HG03575 (cell line): ENCODE results near the gene ZNF460.
"Not testable (repeated sequence)": the region's sequence is repeated elsewhere in the genome, so short reads cannot be mapped to it uniquely, and the experiment has no call there.

Source experiments
- ATAC-seq: cut with Tn5 transposase; IDR thresholded peaks from one replicate; pipeline ENCODE4 v1.9.1; 2021; ENCODE audit not compliant: unreplicated experiment, insufficient number of reproducible peaks, low FRiP score; ENCODE audit errors: extremely low read depth

Gene ZNF460

DNA sequence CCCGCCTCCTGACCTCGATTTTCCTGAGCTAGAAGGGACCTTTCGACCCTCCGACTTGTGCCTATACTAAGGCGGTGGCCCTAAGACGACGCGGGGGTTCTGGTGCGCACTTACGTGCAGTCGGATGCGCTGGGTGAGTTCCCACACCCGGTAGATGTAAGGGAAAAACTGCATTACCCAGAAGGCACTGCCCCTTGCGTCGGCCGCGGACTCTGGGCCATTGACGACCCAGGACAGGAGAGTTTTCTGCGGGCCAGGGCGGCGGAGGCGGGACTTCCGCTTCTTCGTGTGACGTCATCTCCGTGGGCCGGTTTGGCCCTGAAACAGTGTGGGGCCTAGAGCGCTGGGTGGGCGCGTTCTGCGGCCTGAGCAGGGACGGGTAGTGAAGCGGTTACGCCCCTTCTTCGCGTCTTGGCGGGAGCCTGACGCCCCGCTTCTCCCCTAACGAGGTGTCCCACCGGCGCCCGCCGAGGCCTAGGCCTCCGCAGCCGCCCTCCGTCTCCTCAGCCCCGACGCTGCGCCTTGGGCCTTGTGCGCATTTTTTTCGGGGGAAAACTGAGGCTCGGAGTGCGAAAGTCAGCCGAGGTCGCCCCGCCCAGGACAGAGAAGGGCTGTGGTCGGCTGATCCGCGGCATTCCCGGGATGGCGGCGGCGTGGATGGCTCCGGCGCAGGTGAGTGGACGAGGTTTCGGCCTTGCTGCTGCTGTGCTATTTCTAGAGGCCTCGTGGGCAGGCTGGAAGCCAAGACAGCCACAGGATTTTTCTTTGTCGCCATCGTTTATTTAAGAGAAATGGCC is at the start of gene ZNF460:
ZNF460 (plus strand) TSS at position 321 of the 797 bp plus-strand sequence; CDS start at position 643, 322 bp downstream.
- peak; percentile 33 for ATAC-seq

DNA sequence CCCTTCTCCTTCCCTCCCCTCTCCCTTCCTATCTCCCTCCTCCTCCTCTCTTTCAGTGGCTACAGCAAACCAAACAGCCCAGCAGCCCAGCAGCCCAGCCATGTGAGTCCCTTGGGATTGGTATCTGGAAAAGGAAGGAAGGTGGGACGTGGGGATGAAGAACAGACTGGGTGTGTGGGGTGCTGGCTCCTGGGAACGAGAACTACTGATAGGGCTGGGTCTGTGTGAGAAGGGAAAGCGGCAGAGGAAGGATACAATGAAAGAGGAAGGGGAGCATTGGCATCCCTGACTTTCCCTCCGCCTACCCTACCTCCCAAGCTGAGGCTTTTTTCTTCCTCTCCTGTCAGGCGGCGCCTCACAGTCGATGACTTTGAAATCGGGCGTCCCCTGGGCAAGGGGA is 48.6 kb upstream of the ZNF460 start:
- ATAC-seq = no peak

DNA sequence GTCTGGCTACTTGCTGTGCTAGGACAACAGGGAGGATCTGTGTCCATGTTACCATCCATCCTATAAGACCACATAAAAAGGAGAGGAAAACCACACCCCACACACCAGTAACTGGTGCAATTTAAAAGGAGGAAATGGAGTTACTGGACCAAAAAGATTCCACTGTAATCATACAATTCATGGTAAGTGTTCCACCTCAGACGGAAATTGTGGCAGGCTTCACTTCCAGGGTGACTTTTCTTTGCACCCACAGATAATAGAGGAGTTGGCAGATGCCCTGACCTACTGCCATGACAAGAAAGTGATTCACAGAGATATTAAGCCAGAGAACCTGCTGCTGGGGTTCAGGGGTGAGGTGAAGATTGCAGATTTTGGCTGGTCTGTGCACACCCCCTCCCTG is 47.1 kb upstream of the ZNF460 start:
- no peak for ATAC-seq

DNA sequence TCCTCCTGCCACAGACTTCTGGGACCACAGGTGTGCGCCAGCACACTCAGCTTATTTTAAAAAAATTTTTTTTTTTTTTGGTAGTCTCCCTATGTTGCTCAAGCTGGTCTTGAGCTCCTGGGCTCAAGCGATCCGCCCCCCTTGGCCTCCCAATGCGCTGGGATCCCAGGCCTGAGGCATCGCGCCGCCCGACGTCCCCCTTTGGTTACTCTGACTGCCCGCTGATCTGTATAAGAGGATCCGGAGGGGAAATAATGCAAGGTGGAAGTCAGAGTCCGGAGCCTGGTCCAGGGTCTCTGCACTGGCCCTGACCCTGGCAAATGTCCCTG is 40.3 kb upstream of the ZNF460 start:
- no peak for ATAC-seq

DNA sequence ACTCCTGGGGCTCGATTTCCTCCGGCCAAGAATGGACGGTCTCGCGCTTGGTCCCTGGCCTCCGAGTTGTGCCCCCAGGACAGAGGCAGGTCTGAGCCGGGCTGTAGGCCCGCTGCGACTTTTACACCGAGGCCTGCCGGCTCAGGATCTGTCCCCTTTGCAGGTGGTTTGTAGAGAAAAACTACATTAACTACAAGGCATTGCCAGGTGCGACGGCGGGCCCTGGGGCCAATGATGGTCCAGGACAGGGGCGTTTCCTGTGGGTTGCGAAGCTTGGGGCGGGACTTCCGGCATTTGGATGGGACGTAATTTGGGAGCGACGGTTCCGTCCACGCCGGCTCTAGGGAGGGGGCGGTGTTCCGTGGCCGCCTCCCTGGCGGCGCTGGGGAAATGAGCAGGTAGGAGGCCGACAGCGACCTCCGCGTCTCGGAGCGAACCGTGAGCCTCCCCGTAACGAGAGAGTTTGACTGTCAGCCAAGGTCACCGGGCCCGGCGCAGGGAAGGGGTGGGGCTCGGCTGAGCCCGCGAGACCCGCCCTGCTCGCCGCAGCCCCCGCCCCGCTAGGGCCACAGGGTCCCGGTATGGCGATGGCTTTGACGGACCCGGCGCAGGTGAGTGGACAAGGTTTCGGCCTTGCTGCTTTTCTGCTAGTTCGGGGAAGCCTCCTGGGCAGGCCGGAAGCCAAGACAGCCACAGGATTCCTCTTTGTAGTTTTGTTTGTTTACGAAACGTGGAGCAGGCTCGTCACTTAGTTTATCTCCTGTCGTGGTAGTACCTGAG is 39.8 kb upstream of the ZNF460 start, which contains the start of gene ZNF805:
ZNF805 (plus strand) TSS at position 322 of the 780 bp plus-strand sequence; CDS start at position 582, 260 bp downstream.
- ATAC-seq = peak; percentile 57

DNA sequence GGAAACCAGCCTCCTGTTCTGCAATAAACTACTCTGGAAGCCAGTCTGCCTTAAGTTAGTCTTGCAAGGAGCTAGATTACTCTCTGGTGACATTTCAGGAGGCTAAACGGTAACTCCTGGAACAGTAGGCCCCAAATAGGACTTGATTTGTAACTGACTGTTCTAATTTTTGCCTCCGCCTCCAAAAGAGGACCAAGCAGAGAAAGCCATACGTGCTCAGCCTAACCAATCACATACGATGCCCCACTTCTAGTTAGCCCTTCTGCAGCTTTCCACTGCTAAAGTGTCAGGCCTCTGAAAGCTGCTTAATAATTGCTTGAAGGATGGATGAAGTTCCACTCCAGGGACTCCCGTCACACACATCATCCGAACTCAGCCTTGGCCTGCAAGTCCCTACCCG is 39.1 kb upstream of the ZNF460 start:
- no peak for ATAC-seq

DNA sequence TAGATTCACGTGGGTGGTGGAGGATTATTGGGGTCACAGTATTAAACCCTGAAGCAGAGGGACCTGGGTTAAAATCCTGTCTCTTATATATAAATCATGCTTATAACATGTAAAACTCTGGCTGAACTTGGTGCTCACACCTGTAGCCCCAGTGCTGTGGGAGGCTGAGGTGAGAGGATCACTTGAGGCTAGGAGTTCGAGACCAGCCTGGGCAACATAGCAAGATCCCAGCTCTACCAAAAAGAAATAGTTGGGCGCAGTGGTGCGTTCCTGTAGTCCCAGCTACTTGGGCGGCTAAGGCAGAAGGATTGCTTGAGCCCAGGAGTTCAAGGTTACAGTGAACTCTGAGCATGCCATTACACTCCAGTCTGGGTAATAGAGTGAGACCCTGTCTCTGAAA is 37.5 kb upstream of the ZNF460 start:
- ATAC-seq = no peak

DNA sequence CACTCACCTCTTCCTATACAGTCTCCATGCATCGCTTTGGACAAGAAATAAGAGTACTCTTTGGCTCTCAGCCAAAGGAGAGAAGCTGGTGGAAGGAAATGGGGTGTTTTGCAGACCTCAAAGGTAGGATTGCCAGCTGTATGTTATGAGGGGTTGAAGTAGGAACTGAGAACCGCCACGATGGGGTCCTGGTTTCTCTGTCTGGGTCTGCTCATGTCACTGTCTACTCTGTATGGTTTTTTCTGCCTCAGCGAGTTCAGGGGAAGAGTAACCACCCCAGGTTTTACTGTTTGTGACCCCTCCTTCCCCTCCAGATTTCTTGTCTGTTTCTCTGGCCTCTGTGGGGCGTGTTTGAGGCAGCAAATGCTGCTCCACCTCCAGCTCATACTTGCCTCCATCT is 35.8 kb upstream of the ZNF460 start:
- ATAC-seq = no peak

DNA sequence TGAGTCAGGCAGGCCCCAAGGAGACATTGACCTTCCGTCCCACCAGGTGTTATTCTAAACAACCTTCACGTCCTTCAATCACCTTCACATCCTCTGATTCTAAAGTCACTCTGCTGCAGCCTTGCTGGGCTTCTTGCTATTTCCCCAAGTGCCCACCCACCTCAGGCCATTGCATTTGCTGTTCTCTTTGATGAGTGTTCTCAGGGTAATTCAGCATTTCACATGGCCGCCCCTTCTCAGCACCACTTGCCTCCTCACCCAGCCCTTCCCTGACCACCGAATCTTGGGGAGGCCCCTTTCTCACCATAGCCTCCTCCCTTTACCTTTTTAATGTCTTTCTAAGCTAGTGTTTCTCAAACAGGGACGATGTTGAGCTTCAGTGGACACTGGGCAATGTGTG is 35.2 kb upstream of the ZNF460 start:
- ATAC-seq = no peak

DNA sequence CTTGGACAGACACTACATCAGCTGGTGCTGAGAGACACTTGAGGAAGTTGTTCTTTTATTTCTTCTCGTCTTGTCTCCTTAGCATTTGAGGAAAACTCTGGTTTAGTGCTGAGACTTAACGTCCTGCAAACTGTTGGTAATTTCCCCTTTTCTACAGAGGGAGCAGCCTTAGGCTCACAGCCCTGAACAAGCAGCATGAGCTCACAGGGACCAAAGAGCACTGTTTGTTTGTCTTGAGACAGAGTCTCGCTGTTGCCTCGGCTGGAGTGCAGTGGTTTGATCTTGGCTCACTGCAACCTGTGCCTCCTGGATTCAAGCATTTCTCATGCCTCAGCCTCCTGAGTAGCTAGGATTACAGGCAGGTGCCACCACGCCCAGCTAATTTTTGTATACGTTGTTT is 34.3 kb upstream of the ZNF460 start:
- no peak for ATAC-seq

DNA sequence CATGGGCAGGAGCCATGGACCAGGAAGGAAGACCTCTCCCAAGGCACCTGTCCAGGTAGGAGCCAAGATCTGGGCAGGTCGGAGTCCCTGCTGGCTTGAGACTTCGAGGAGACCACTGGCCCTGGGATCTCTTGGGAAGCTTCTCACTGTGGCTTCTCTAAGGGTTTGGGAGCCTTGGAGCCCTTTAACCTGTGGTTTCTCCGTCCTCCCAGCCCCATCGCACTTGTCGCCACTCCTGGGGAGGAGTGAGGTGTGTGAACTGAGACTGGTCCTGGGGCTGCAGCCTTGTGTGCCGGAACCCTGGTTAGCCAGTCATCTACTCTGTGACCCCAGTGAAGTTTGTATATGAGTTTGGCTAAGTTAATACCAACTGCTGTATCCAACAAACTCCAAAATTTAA is 31.6 kb upstream of the ZNF460 start:
- no peak for ATAC-seq

DNA sequence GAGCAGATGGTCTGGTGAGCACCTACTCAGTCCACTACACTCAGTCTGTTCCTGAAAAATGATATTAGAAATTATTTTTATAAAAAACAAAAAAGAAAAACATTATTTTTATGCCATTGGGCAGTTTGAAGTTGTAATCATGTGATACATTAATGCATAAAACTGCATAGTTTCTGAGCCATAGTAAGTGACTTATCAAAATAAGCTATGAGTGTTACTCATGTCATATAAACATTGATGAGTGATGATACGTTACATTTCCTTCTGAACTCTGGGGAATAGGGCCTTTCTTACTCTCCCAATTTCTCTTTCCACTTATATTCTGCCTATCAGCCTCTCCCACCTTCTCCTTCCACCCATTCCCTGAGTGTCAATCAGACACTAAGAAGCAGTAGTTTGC is 31.0 kb upstream of the ZNF460 start:
- ATAC-seq = no peak

DNA sequence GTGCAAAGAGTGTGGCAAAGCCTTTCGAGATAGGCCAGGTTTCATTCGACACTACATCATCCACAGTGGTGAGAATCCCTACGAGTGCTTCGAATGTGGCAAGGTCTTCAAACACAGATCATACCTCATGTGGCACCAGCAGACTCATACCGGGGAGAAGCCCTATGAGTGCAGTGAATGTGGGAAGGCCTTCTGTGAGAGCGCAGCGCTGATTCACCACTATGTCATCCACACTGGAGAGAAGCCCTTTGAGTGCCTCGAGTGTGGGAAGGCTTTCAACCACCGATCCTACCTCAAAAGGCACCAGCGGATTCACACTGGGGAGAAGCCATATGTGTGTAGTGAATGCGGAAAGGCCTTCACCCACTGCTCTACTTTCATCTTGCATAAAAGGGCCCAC is 26.5 kb upstream of the ZNF460 start:
- not testable (repeated sequence) for ATAC-seq

DNA sequence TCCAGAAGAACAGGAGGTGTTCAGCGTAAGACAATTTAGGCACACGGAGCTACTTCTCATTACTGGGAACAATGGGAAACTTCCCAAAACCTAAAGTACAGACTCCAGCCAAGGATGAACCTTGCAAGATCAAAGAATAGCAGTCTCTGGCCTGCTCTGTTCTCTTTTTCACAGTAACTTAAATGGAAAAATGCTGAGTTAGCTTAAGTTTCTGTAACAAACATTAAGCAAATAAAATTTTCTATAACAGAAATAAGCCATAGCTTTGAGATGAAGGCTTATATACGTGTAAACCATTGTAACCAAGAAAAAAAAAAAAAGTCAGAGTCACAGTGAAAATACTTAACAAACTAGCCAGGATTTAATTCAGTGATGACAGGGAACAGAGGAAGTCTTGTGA is 18.2 kb upstream of the ZNF460 start:
- ATAC-seq = no peak

DNA sequence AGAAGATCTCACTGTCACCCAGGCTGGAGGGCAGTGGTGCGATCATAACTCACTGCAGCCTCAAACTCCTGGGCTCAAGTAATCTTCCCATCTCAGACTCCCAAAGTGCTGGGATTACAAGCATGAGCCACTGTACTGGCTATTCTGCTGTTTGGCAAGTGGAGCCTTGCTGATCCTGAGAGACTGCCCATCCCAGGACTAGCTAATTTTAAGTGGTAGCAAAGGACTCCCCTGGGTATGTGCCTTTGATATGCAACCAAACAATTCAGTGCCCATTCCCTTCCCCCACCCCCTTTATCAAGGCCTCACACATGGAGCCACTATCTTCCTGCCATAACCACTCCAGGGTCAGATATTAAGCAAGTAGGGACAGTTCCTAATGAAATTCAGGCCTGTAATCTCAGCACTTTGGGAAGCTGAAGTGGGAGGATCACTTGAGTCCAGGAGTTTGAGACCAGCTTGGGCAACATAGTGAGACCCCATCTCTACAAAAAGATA is 17.0 kb upstream of the ZNF460 start:
- no peak for ATAC-seq

DNA sequence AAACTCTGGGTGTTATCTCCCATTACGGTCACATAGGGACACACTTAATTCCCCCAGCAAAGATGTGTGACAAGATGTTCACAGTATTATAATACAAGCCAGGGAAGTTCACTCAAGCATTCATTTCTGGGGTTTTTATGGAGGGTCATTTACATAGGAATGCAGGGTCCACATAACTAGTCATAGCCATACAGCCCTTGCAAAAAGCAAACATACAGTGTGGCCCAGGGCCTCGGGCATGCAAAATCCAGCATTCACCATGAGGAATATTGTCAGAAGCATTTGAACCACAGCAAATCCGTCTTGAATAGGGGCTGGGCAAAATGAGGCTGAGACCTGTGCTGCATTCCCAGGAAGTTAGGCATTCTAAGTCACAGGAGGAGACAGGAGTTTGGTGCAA is 13.0 kb upstream of the ZNF460 start:
- no peak for ATAC-seq

DNA sequence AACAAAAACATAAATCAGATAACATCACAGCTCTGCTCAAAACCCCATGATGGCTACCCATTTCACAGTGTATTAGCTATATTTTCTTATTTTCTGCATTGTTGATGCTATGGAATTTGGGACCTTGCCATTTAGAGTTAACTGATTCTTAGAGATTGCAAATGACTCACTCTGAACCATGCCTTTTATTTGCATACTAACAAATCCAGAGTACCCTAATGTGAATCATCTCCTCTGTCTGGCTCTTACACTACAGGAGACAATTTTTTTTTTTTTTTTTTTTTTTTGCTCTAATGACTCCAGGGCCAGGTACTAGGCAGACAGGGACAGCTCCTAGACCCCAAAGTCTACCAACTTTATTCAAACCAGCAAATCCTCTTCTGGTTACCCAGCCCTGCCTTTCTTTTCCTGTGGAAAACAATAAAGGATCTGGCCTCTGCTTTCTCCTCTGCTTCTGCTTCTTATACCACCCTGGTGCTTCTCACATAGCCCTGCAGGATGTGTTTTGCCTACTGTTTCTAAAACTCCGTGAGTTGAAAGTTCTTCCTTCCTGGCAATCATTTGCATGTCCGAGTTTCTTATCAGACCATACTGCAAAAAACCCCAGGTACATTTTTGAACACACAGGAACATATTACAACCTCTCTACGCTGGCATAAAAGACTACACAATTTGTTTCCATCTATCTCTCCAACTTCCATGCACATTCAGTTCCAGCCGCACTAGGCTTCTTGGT is 10.6 kb upstream of the ZNF460 start:
- no peak for ATAC-seq

DNA sequence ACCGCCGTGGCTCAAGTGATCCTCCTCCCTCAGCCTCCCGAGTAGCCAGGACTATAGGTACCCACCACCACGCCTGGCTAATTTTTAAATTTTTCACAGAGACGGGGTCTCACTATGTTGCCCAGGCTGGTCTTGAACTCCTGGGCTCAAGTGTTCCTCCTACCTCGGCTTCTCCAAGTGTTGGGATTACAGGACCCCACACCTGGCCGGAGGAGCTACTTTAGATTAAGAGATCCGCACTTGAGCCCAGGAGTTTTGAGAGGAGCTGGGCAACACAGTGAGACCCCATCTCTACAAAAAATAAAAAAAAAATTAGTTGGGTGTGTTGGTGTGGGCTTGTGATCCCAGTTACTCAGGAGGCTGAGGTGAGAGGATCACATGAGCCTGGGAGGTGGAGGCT is 9.0 kb upstream of the ZNF460 start:
- no peak for ATAC-seq

DNA sequence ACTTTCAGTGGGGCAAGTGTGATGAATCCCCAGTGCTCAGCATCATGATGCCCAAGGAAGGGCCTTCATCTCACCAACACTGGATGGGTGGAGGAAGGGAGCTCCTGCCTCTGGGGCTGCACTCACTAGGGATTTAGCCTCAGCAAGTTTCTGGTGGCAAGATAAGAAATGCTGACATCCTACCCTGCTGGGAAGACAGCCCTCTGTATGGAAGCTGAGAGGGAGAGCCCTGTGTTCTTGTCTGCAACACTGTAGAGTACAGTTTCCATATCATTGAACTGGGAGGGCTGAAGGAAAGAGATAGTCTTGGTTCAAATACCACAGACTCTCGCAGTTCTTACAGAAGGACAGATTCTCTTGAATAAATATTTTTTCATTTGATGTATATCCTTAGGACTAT is 7.3 kb upstream of the ZNF460 start:
- no peak for ATAC-seq

DNA sequence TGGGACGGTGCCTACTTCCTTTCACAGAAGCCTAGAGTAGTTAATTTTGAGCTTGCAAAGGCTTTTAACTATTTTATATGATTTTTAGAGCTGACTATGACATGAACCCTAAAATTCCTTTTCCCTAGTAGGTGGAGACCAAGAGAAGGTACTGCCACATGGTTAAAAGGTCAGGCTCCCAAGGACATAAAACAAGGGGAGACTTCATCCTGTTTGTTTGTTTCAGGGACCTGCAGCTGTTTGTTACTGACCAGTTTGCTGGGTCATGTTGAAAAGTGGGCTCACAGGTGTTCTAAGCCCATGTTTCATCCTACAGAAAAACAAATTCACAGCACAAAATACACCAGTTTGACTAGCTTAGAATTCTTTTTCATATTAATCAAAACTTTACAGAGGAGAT is 3.9 kb upstream of the ZNF460 start:
- ATAC-seq = no peak
